Measurements from ENCODE around the gene CMSS1.

DNA sequence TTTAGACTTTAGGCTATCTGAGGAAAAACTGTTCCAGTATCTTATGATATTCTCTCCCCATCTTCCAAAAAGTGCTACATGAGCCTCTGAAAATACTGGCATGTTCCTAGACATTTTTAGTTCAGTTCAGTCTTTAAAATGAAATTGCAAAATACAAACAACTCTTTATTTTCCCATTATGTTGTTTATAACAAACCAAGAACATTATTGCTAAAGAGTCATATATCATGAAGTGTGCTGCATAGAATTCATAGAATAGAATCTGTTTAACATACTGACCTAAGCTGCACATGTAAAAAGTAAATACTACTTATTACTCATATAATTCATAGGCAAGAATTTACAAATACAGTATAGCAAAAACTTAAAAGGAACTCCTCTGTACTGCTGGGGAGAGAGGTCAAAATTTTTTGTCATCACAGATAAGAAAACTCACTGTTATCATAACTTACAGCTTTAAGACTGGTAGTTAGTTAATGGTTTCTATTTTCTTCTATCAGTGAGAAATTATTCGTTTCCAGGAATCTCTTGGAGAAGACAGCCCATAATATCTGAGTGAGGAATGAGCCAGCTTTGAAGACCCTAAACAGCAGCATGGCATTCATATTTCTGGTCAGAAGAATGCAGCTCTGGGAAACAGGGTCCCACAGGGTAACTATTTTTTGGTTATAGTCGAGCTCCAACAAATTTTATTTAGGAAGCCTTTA lies 264.5 kb downstream of the CMSS1 start:
- TF ChIP-seq EZH2phosphoT487 (IDR thresholded peaks at IDR 0.05; ENCODE audit: borderline replicate concordance), result no peak
- TF ChIP-seq, protein P1, sequence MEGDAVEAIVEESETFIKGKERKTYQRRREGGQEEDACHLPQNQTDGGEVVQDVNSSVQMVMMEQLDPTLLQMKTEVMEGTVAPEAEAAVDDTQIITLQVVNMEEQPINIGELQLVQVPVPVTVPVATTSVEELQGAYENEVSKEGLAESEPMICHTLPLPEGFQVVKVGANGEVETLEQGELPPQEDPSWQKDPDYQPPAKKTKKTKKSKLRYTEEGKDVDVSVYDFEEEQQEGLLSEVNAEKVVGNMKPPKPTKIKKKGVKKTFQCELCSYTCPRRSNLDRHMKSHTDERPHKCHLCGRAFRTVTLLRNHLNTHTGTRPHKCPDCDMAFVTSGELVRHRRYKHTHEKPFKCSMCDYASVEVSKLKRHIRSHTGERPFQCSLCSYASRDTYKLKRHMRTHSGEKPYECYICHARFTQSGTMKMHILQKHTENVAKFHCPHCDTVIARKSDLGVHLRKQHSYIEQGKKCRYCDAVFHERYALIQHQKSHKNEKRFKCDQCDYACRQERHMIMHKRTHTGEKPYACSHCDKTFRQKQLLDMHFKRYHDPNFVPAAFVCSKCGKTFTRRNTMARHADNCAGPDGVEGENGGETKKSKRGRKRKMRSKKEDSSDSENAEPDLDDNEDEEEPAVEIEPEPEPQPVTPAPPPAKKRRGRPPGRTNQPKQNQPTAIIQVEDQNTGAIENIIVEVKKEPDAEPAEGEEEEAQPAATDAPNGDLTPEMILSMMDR (conservative IDR thresholded peaks at IDR 0.05; ENCODE audit: low read length), result no peak

Data from Loucy (cell line).